ENCODE results near the gene BIRC7.

DNA sequence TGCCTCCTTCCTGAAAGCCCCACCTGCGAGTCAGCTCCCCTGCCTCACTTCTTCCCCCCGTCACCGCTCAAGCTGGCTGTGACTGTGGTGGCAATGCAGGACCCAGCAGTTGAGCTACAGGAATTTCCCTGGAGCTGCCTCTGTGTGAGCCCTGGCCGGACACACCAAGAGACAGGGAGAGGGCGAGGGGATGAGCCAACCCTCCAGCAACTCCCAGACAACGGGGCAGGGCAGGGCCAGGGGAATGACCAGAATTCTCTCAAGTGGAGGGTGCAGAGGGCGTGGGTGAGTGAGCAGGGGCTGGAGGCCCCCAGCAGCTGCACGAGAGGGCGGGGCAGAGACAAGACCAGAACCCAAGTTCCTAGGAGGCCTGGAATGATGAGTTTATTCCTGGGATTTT, 32.0 kb downstream of the BIRC7 start:
- TF ChIP-seq, protein P1, sequence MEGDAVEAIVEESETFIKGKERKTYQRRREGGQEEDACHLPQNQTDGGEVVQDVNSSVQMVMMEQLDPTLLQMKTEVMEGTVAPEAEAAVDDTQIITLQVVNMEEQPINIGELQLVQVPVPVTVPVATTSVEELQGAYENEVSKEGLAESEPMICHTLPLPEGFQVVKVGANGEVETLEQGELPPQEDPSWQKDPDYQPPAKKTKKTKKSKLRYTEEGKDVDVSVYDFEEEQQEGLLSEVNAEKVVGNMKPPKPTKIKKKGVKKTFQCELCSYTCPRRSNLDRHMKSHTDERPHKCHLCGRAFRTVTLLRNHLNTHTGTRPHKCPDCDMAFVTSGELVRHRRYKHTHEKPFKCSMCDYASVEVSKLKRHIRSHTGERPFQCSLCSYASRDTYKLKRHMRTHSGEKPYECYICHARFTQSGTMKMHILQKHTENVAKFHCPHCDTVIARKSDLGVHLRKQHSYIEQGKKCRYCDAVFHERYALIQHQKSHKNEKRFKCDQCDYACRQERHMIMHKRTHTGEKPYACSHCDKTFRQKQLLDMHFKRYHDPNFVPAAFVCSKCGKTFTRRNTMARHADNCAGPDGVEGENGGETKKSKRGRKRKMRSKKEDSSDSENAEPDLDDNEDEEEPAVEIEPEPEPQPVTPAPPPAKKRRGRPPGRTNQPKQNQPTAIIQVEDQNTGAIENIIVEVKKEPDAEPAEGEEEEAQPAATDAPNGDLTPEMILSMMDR (conservative IDR thresholded peaks at IDR 0.05) = no peak
- TF ChIP-seq EZH2 (IDR thresholded peaks at IDR 0.05; ENCODE audit: low read depth) = no peak
